ENCODE results near the gene BMPR1A.
"Not testable (repeated sequence)": the region's sequence is repeated elsewhere in the genome, so short reads cannot be mapped to it uniquely, and the experiment has no call there.

BMPR1A gene

DNA sequence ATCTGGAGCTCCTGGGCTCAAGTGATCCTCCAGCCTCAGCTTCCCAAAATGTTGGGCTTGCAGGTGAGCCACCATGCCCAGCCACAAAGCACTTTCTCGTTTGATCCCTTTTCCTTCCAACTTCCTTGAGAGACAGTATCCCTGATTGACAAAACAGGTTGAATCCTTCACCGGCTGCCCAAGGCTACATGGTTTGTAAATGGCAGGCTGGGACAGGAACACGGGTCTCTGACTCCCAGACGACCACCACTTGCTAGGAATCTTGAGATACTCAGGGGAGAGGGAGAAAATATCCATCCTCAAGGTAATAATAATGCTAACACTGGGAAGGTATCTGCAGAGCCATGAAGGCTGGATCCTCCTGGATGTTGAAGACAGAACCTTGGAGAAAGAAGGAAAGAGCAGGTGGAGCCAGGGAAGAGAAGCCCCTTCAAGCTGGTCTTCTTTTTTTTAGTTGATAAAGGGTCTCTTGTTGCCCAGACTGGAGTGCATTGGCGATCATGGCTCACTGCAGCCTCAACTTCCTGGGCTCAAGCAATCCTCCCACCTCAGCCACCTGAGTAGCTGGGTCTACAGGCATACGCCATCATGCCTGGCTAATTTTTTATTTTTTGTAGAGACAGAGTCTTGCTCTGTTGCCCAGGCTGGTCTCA, 181.2 kb downstream of the BMPR1A start:
- no peak for DNase-seq (ENCODE audit: low read depth in 1 of 2, low spot score in 1 of 2)
- TF ChIP-seq POLR2AphosphoS5 (IDR thresholded peaks at IDR 0.05; ENCODE audit: low read depth), result no peak
- no peak for TF ChIP-seq REST (IDR thresholded peaks at IDR 0.05; ENCODE audit: insufficient replicate concordance, low read depth)
- TF ChIP-seq SPI1 (IDR thresholded peaks at IDR 0.05; ENCODE audit: borderline replicate concordance, low read depth), result no peak
- TF ChIP-seq GABPA (IDR thresholded peaks at IDR 0.05; ENCODE audit: low read depth), result no peak
- no peak for TF ChIP-seq CTCF (IDR thresholded peaks at IDR 0.05; ENCODE audit: insufficient read depth, low read length)
- H3K27me3 ChIP-seq (ENCODE audit: insufficient read depth, poor library complexity, severe bottlenecking), result no peaks in the 10 kb centered on the region
- H3K27ac ChIP-seq (replicated peaks), result no peak overlapping the region
- no peak overlapping the region for H3K4me3 ChIP-seq (replicated peaks; ENCODE audit: insufficient read depth, low read length)

- no peaks in the 10 kb centered on the region for H3K27me3 ChIP-seq (ENCODE audit: insufficient read depth, poor library complexity, severe bottlenecking)
- no peak overlapping the region for H3K27ac ChIP-seq (replicated peaks)
- TF ChIP-seq GABPA (IDR thresholded peaks at IDR 0.05; ENCODE audit: low read depth) (no peak), REST (IDR thresholded peaks at IDR 0.05; ENCODE audit: insufficient replicate concordance, low read depth) (no peak), SPI1 (IDR thresholded peaks at IDR 0.05; ENCODE audit: borderline replicate concordance, low read depth) (no peak), CTCF (IDR thresholded peaks at IDR 0.05; ENCODE audit: insufficient read depth, low read length) (no peak), POLR2AphosphoS5 (IDR thresholded peaks at IDR 0.05; ENCODE audit: low read depth) (no peak)
- DNase-seq (ENCODE audit: low read depth in 1 of 2, low spot score in 1 of 2), result no peak
- no peak overlapping the region for H3K4me3 ChIP-seq (replicated peaks; ENCODE audit: insufficient read depth, low read length)
Observed at GRCh38 chr10:86938260-86938659, 181.8 kb downstream of the BMPR1A start.

GRCh38 chr10:86940076-86940475, 183.7 kb downstream of the BMPR1A start:
- H3K4me3 ChIP-seq (replicated peaks; ENCODE audit: insufficient read depth, low read length); H3K27ac ChIP-seq (replicated peaks); H3K27me3 ChIP-seq (ENCODE audit: insufficient read depth, poor library complexity, severe bottlenecking); DNase-seq (ENCODE audit: low read depth in 1 of 2, low spot score in 1 of 2): not testable (repeated sequence)

DNA sequence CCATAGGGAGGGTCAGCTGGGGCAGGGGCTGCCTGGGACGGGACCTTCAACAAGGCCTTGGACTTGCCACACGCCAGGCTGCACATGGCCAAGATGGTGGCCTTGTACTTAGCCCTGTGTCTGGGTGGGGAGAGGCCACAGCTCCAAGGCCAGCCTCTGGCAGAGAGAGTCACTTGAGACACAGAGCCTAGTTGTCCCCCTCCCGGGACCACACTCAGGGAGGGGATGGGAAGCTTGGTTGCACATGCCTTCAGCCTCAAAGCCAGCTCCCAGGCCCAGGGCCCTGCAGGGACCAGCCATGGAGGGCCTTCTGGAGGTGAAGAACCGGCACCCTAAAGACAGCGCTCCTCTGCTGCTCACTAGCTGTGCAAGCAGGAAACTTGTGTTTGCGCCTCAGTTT, 184.3 kb downstream of the BMPR1A start:
- Histone ChIP-seq H3K27ac (replicated peaks) (no peak overlapping the region), H3K4me3 (replicated peaks; ENCODE audit: insufficient read depth, low read length) (no peak overlapping the region), H3K27me3 (ENCODE audit: insufficient read depth, poor library complexity, severe bottlenecking) (no peaks in the 10 kb centered on the region)
- DNase-seq (ENCODE audit: low read depth in 1 of 2, low spot score in 1 of 2), result no peak
- TF ChIP-seq SPI1 (IDR thresholded peaks at IDR 0.05; ENCODE audit: borderline replicate concordance, low read depth), result no peak
- no peak for TF ChIP-seq POLR2AphosphoS5 (IDR thresholded peaks at IDR 0.05; ENCODE audit: low read depth)
- TF ChIP-seq REST (IDR thresholded peaks at IDR 0.05; ENCODE audit: insufficient replicate concordance, low read depth), result no peak
